SHP77 treated with DMSO at 0.1 percent for 48 hours (cell line): ENCODE results near the gene SNTG2.
"Not testable (repeated sequence)": the region's sequence is repeated elsewhere in the genome, so short reads cannot be mapped to it uniquely, and the experiment has no call there.

ENCODE experiments used
- DNase-seq: peaks from one replicate; lab custom pipeline; 2025; lab: John Stamatoyannopoulos, UW

The SNTG2 gene

DNA sequence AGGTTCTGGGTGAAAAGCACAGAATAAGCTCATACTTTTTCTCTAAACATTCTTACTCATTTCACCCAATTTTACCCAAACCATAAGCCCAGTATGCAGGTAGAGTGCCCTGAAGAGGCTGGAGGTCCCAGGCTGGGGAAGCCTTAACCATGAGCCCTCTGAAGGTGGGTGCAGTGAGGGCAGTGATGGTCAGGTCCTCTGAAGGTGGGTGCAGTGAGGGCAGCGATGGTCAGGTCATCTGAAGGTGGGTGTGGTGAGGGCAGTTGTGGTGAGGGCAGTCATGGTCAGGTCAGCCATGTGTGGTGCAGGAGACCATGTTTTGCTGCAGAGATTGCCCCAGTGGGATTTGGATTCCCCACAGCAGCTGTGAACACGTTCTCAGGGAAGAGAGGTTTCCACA lies 148.8 kb downstream of the SNTG2 start:
- no peak for DNase-seq

DNA sequence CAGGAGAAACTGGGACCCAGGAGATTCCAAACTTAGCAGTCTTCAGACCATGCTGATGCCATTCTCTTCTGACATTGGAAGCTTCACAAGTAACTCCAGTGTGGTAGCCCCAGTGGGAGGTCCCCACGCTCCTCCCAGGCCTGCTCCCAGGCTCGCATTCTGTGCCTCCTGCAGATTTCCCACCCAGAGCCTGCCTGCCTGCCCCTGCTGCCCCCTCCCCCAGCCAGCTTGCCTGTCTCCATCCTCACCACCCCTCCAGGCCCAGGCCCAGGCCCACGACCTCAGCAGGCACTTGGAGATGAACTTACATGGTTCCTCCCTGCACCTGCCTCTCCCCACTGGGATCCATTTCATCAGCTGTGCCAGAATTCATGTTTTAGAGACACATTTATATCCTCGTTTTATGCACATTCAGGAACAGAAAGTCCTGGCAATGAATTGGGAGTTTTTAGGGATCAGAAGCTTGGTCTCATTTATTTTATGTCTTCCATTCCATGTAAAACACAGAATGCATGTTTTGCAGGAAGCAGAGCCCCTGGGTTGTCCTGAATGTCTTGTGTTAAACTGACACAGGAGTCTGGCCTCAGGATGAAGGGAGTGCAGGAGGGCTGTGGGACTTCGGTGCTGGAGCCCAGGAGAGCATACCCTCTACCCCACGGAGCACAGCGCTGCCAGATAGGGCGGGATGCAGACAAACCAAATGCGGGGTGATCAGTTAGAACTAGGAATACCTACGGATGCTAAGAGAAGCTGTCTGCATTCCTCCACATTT lies 150.5 kb downstream of the SNTG2 start:
- no peak for DNase-seq

DNA sequence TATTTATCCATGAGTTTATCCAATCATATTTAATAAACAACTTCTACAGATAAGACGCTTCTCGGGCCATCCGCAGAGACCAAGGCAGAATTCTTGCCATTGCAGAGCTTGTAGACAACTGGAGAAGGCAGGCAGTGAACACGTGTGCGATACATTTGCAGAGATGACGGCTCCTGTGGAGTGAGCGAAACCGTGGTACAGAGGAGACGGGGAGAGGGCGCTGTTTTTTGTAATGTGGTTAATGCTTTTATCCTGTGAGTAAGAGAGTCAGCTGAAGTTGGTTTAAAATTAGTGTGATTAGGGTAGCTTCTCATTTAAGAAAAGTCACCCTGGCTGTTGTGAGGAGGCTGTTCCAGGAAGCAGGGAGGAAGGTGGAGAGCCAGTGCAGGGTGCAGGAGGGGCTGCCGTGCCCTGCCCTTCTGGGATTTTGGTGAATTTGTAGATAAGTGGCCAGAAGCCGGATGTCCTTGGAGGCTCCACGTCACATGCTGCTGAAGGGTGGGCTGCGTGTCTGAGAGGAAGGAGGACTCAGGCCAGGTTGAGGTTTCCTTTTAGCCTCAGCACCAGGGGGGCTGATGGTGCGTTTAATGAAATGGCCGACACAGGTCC lies 151.4 kb downstream of the SNTG2 start:
- DNase-seq = no peak

DNA sequence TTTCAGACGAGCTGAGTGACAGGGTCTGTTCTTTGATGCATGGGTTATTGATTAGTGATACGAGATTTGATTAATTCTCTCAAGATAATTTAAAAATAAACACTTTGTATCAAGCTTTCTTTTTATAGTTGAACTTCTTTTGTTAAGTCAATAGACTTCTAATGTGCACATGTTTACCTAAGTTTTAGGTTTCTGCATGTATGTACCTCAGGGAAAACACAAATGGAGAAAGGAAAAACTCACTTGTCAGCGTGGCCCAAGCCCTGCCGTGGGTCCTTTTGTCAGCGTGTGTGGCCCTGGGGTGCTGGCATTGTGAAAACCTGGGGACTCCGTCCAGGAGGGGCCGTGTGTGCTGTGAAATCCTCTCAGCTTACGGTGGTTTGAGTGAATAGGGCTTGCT lies 153.7 kb downstream of the SNTG2 start:
- DNase-seq = no peak

DNA sequence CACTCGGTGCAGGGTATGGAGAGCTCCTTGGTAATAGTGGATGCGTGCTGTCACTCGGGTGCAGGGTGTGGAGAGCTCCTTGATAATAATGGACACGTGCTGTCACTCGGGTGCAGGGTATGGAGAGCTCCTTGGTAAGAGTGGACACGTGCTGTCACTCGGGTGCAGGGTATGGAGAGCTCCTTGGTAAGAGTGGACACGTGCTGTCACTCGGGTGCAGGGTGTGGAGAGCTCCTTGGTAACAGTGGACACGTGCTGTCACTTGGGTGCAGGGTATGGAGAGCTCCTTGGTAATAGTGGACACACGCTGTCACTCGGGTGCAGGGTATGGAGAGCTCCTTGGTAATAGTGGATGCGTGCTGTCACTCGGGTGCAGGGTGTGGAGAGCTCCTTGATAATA lies 155.7 kb downstream of the SNTG2 start:
- DNase-seq = not testable (repeated sequence)

DNA sequence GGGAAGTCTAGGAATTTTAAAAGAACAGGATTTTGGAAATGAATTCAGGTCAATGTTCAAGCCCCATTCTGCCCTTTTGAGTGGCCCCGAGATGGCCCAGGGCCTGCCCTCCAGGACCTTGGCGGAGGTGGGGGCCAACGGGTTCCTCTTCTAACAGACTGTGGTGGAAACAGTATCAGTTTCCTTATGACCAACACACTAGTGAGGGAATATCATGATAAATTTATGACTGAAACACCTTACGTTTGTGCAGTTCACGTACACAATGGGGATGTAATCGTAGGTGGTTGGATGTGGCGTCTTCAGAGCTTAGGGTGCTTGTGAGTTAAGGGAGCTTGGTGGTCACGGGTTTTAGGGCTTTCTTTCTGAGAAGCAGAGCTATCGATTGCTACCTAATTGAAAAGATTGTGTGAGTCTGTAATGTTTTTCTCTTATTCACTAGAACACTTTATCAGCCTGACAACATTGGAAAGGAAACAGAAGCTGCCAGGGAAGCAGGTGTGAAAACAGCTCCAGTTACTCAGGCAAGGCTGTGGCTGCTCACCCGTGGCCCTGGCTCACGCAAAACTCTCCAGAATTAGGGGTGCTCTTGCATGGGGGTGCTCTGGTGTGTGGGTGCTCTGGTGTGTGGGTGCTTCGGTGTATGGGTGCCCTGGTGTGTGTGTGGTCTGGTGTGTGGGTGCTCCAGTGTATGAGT lies 165.3 kb downstream of the SNTG2 start:
- no peak for DNase-seq

DNA sequence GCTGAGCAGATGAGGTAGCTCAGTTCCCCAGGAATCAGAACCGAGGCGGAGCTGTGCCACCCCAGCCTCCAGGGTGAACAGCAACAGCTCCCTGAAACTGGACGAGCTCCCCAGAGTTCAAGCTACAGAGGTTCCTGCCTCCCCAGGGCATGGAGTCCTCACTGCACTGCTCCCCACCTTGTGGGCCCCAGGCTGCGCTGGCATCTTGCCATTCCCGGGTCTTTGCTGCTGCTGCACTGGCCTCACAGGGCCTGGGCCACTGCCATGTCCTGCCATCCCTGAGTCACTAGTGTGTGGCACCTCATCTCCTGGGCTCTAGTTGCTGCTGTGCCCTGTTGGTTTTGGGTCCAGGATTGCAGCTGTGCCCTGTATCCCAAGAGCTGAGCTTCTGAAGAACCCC lies 166.9 kb downstream of the SNTG2 start:
- DNase-seq = no peak

DNA sequence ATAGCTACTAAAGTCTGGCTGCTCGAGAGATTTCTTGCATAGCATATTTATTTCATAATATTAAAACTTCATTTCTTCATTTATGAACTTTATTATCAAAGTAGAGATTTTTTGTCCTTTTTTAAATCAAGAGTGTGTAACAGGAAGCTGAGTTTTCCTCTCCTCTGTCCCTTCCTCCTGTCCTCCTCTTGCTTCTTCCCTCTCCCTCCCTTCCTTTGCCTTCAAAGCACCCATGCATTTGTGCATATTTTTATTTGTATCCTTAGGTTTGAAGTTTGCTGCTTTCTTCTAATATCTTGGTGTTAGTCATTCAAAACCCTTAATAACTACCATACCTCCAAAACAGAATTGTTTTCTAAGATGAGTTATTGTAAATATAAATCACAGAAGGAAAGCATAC lies 174.6 kb downstream of the SNTG2 start:
- no peak for DNase-seq

DNA sequence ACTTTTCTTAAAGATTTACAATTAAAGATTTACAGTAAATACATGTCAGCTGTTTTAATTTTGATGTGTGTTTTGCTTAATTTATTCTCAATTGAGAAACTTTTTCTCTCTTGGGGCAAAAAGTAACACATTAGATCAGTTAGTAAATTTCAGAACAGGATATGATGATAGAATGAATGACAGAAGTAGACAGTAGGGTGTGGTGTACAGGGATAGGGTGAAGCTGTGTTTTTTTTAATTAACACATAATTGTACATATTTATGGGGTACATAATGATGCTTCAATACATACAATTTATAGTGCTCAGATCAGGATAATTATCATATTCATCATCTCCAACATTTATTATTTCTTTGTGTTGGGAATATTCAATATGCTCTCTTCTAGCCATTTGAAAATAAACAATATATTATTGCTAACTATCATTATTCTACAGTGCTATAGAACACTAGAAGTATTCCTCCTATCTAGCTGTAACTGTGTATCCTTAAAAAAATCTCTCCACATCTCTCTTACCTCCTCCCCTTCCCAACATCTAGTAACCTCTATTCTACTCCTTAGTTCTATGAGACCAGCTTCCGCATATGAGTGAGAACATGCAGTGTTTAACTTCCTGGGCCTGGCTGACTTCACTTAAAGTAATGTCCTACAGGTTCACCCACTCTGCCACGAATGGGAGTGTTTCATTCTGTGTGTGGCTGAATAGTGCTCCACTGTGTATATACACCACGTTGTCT lies 175.2 kb downstream of the SNTG2 start:
- DNase-seq = no peak

DNA sequence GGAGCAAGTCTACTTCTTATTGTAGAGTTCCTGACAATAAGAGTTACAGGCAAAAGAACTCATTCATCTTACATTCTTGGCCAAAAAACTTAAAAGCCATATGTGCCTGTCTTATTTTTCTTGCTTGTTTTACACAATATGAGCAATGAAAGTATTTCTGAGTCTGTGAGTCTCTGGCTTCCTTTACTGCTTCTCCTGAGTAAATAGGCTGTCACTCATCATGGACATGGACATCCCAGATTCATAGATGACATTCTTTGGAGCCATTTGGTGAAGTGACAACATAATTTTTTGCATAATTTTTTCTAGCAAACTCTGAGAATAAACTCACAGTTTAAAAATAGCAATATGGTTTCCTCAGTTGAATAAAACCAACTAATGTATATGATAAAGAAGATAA lies 179.3 kb downstream of the SNTG2 start:
- DNase-seq = no peak

DNA sequence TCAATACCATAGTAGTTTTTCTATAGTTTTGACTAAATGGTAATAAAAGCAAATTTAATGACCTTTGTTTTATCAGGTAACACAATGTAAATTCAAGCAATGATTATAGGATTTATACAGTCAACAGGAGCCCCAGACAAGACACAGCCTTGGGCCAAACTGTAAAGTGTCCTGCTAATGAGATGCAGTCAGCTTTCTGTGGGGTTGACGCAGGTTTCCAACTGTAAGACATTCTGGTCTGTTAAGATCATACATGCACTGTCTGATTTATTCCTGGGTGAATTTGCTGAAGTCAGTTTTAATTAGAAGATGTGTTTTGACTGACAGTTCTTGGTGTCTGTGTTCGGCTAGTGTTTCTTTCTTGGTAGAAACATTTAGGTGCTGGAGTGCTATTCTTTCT lies 180.3 kb downstream of the SNTG2 start:
- no peak for DNase-seq

DNA sequence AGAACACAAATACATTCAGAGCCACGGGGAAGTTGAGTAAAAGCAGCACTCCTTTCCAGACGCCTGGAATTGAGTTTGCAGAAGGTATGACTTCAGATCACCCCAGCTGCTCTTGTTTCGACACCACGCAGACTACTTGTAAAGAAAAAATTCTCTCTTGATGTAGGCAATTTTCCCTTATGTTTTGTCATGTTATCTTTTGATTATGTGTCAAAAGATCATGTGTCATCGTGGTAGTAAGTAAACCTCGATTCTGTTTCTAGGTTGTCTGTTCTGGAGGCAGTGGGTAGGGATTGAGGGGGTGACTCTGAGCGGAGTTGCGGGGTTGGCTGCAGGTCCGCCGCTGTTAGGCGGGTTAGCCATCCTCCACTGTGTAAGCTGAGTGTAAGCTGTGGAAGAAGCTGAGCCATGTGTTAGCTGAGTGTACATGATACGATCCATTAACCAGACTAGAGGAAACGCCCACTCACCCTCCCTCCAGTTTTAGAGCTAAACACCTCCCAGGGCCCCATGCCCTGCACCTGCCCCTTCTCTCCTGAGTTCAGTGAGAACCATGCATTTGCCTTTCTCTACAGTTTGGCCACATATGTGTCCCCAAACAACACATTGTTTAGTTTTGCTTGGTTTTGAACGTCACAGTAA lies 181.8 kb downstream of the SNTG2 start:
- peak; percentile 7 for DNase-seq

DNA sequence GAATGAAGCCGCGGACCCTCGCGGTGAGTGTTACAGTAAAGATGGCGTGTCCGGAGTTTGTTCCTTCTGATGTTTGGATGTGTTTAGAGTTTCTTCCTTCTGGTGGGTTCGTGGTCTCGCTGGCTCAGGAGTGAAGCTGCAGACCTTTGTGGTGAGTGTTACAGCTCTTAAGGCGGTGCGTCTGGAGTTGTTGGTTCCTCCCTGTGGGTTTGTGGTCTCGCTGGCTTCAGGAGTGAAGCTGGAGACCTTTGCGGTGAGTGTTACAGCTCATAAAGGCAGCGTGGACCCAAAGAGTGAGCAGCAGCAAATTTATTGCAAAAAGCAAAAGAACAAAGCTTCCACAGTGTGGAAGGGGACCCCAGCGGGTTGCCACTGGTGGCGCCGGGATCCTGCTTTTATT lies 183.2 kb downstream of the SNTG2 start:
- DNase-seq = not testable (repeated sequence)

DNA sequence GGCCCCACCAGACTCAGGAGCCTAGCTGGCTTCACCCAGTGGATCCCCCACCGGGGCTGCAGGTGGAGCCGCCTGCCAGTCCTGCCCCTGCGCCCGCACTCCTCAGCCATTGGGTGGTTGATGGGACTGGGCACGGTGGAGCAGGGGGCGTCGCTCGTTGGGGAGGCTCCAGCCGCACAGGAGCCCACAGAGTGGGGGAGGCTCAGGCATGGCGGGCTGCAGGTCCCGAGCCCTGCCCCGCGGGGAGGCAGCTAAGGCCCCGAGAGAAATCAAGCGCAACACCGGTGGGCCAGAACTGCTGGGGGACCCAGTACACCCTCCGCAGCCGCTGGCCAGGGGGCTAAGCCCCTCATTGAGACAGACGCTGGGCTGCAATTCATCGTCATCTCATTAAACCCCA lies 184.0 kb downstream of the SNTG2 start:
- no peak for DNase-seq

DNA sequence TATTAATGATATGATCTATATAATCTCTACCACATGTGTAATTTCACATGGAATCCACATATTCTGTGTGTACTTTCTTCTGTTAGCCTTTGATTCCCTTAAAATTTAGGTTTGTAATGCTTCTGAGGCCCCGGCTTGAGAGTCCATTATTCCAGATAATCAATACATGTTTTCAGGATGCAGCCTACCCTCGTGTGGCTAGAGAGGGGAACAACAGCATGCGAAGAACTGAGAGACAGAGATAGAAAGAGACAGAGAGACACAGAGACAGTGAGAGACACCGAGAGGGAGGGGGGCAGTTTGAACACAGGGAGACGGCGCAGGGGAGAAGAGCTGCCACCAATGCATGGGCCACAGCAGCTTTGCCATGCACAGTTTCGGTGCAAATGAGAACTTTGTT lies 185.4 kb downstream of the SNTG2 start:
- DNase-seq = no peak

DNA sequence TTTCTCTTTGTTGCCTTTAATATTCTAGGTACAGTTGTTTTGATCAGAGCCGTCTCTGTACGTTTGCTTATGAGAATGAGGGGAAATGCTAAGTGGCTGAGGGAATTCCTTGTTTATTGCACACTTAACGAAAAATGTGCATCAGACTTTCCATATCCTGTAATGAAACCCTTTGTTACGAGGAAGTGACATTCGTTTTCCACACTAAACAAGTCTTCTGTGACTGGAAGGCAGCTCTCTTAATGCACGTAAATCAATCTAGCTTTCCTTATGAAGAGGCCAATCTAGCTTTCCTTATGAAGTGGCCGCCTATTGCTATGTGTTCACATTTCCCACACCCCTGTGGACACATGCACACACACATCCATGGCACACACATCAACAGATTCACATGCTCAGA lies 186.2 kb downstream of the SNTG2 start:
- no peak for DNase-seq

DNA sequence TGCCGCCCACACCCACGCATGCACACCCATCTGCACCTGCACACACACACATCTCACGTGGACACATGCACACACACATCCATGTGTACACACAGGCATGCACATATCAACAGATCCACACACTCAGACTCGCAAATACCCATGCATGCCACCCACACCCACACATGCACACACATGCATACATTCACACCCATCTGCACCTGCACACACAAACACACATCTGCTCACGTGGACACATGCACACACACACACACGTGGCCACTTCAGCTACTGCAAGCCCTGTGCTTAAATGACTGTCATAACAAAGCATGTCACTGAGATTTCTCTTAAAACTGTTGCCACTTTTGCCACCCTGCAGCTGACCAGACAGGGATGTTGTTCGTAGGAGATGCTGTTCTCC lies 186.6 kb downstream of the SNTG2 start:
- no peak for DNase-seq

DNA sequence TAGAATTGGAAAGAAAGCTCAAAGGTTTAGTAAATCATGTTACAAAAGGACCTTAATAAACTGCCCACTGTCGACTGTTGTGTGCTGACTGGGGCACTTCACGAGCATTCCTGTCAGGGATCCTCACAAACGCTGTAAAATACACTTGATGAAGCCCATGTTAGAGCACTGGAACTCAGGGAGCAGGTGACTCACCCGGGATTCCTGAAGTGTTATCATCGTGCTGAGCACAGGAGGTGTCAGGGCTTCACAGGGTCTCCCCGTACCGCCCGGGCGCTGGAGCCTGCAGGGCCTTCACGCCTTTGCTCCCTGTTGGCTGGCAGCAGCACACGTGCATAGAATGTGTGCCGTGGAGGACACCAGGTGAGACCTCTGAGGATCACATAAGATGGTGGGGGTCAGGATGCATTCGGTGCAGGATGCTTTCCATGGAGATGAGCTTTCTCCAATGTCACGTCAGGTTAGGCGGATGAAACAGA lies 187.3 kb downstream of the SNTG2 start:
- DNase-seq = no peak

DNA sequence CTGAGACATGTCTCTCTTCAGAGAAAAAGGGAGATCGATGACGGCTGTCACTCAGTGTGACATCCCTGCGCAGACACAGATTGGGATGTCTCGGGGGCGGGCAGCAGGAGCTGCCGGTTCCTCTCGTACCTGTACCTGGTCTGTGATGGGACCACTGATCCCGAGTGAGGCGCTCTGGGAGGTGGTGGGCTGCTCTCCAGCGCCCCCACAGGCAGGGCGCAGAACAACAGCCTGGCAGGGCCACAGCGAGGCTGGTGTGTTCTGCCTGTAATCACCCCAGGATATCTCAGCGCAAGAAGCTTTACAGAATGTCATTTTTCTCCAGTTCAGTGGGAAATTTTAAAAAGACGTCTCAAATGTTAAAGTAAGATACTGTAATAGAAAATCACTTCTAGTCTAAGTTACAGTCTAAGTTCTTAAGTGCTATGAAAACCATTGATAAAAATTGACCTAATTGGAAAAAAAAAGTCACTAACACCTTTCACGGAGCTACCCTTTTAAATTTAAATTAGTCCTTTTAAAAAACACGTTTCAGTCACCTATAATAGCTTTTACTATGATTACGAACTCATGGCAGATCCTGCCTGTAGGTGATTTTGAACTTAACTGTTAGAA lies 189.8 kb downstream of the SNTG2 start:
- DNase-seq = no peak

DNA sequence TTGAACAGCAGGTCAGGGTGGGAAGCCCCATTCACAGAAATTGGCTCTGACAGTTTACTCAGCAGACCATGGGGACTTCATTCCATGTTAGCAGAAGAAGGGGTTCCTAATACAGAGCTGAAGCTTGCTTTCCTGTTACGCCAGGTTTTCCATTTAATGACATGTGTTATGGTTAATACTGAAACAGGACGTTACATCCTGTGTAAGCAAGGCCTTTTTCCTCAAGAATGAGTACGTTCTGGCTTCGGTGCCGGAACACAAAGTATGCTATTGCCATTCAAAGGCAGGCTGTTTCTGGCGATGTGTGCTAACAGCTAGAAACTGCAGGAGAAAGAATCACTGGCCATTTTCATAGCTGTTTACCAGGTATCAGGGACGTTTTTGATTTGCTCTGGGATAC lies 190.4 kb downstream of the SNTG2 start:
- DNase-seq = no peak

DNA sequence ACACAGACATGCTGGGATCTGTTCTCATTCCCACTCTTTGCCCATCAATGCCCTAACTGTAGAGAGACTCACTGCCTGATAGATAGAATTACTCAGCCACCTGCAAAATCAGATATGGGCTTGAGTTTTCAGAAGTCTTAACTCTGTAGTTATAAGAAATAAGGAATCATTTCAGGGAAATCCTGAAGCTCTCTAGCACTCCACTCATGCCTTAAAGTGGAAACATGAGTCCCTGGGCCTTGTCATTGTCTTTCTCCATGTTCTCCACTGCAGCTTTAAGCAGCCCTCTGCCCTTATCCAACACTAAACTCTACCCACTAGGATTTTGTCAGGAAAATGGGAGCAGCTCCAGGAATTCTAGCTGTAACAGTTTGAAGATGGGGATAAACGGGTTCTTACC lies 192.5 kb downstream of the SNTG2 start:
- no peak for DNase-seq
